GM21423 (cell line): Measurements from ENCODE around the gene TNFAIP1.
"Not testable (repeated sequence)": the region's sequence is repeated elsewhere in the genome, so short reads cannot be mapped to it uniquely, and the experiment has no call there.

Source experiments
- ATAC-seq: cut with Tn5 transposase; IDR thresholded peaks from one replicate; pipeline ENCODE4 v1.9.1; 2021; ENCODE audit warnings: mild to moderate bottlenecking, moderate library complexity; ENCODE audit not compliant: unreplicated experiment

TNFAIP1 gene

GRCh38 chr17:28335201-28335958 is at the start of gene TNFAIP1, which contains the start of gene IFT20:
TSS of gene TNFAIP1 (plus strand) at chr17:28335761. CDS start at chr17:28339522, 3,761 bp downstream.
TSS of gene IFT20 (minus strand) at chr17:28335472. CDS start at chr17:28331985, 3,487 bp downstream.
- ATAC-seq, result peak; percentile 97

- no peak for ATAC-seq
Observed at GRCh38 chr17:28285965-28286364, 49.6 kb upstream of the TNFAIP1 start.

- no peak for ATAC-seq
Observed at GRCh38 chr17:28290703-28291102, 44.9 kb upstream of the TNFAIP1 start.

- ATAC-seq, result no peak
Observed at GRCh38 chr17:28291780-28292330, 43.7 kb upstream of the TNFAIP1 start.

- not testable (repeated sequence) for ATAC-seq
Observed at GRCh38 chr17:28292878-28293277, 42.7 kb upstream of the TNFAIP1 start.

- no peak for ATAC-seq
Observed at GRCh38 chr17:28293994-28294393, 41.6 kb upstream of the TNFAIP1 start.

- no peak for ATAC-seq
Observed at GRCh38 chr17:28295677-28296578, 39.6 kb upstream of the TNFAIP1 start.

- ATAC-seq, result no peak
Observed at GRCh38 chr17:28298449-28298848, 37.1 kb upstream of the TNFAIP1 start.

GRCh38 chr17:28306954-28307401 is 28.6 kb upstream of the TNFAIP1 start:
- ATAC-seq, result no peak

GRCh38 chr17:28313841-28314240 is 21.7 kb upstream of the TNFAIP1 start:
- no peak for ATAC-seq

GRCh38 chr17:28315846-28316705 is 19.5 kb upstream of the TNFAIP1 start:
- no peak for ATAC-seq

GRCh38 chr17:28317099-28317965 is 18.2 kb upstream of the TNFAIP1 start:
- no peak for ATAC-seq

GRCh38 chr17:28317966-28318758 is 17.4 kb upstream of the TNFAIP1 start:
- peak; percentile 4 for ATAC-seq

- ATAC-seq, result peak; percentile 95
Observed at GRCh38 chr17:28318759-28319597, 16.6 kb upstream of the TNFAIP1 start, which contains the start of gene TMEM97. TSS of gene TMEM97 (plus strand) at chr17:28319200. CDS start at chr17:28319240, 40 bp downstream.

GRCh38 chr17:28319598-28319935 is 16.0 kb upstream of the TNFAIP1 start:
- no peak for ATAC-seq

GRCh38 chr17:28320215-28321061 is 15.1 kb upstream of the TNFAIP1 start:
- no peak for ATAC-seq

- no peak for ATAC-seq
Observed at GRCh38 chr17:28324267-28324745, 11.3 kb upstream of the TNFAIP1 start.
